ENCODE data around the gene SLC3A2.
"Not testable (repeated sequence)": the region's sequence is repeated elsewhere in the genome, so short reads cannot be mapped to it uniquely, and the experiment has no call there.

The SLC3A2 gene

GRCh38 chr11:62852523-62853188 is 28.0 kb upstream of the SLC3A2 start:
- DNase-seq (ENCODE audit: low read depth in 1 of 2, low spot score in 1 of 2), result no peak

- no peak for DNase-seq (ENCODE audit: low read depth in 1 of 2, low spot score in 1 of 2)
Observed at GRCh38 chr11:62853279-62853965, 27.3 kb upstream of the SLC3A2 start.

- no peak for DNase-seq (ENCODE audit: low read depth in 1 of 2, low spot score in 1 of 2)
Observed at GRCh38 chr11:62854013-62854824, 26.5 kb upstream of the SLC3A2 start.

- DNase-seq (ENCODE audit: low read depth in 1 of 2, low spot score in 1 of 2), result no peak
Observed at GRCh38 chr11:62854825-62855570, 25.7 kb upstream of the SLC3A2 start.

GRCh38 chr11:62855571-62856332 is 24.9 kb upstream of the SLC3A2 start:
- DNase-seq (ENCODE audit: low read depth in 1 of 2, low spot score in 1 of 2), result peak; percentile 97 to 98

GRCh38 chr11:62856333-62856895 is 24.3 kb upstream of the SLC3A2 start:
- DNase-seq (ENCODE audit: low read depth in 1 of 2, low spot score in 1 of 2), result no peak

- DNase-seq (ENCODE audit: low read depth in 1 of 2, low spot score in 1 of 2), result no peak
Observed at GRCh38 chr11:62857541-62857982, 23.1 kb upstream of the SLC3A2 start.

- DNase-seq (ENCODE audit: low read depth in 1 of 2, low spot score in 1 of 2), result no peak
Observed at GRCh38 chr11:62858201-62858600, 22.5 kb upstream of the SLC3A2 start.

- DNase-seq (ENCODE audit: low read depth in 1 of 2, low spot score in 1 of 2), result not testable (repeated sequence)
Observed at GRCh38 chr11:62859281-62859703, 21.4 kb upstream of the SLC3A2 start.

- DNase-seq (ENCODE audit: low read depth in 1 of 2, low spot score in 1 of 2), result no peak
Observed at GRCh38 chr11:62860835-62861563, 19.7 kb upstream of the SLC3A2 start.

- not testable (repeated sequence) for DNase-seq (ENCODE audit: low read depth in 1 of 2, low spot score in 1 of 2)
Observed at GRCh38 chr11:62861564-62862192, 19.0 kb upstream of the SLC3A2 start.

- no peak for DNase-seq (ENCODE audit: low read depth in 1 of 2, low spot score in 1 of 2)
Observed at GRCh38 chr11:62863687-62864335, 16.9 kb upstream of the SLC3A2 start.

- DNase-seq (ENCODE audit: low read depth in 1 of 2, low spot score in 1 of 2), result no peak
Observed at GRCh38 chr11:62865635-62866034, 15.1 kb upstream of the SLC3A2 start.

- no peak for DNase-seq (ENCODE audit: low read depth in 1 of 2, low spot score in 1 of 2)
Observed at GRCh38 chr11:62874851-62875250, 5.8 kb upstream of the SLC3A2 start.

GRCh38 chr11:62875698-62876478 is 4.8 kb upstream of the SLC3A2 start:
- no peak for DNase-seq (ENCODE audit: low read depth in 1 of 2, low spot score in 1 of 2)

GRCh38 chr11:62876712-62877111 is 4.0 kb upstream of the SLC3A2 start:
- DNase-seq (ENCODE audit: low read depth in 1 of 2, low spot score in 1 of 2), result no peak

GRCh38 chr11:62879235-62879978 is 1.3 kb upstream of the SLC3A2 start:
- DNase-seq (ENCODE audit: low read depth in 1 of 2, low spot score in 1 of 2), result no peak

Data from activated T-helper 1 cell treated with anti-CD3 and anti-CD28 coated beads, Interleukin-2, amount 50 U/mL, for 16 hours (primary cell).